ENCODE data around the gene ZIC1.

ZIC1 gene

DNA sequence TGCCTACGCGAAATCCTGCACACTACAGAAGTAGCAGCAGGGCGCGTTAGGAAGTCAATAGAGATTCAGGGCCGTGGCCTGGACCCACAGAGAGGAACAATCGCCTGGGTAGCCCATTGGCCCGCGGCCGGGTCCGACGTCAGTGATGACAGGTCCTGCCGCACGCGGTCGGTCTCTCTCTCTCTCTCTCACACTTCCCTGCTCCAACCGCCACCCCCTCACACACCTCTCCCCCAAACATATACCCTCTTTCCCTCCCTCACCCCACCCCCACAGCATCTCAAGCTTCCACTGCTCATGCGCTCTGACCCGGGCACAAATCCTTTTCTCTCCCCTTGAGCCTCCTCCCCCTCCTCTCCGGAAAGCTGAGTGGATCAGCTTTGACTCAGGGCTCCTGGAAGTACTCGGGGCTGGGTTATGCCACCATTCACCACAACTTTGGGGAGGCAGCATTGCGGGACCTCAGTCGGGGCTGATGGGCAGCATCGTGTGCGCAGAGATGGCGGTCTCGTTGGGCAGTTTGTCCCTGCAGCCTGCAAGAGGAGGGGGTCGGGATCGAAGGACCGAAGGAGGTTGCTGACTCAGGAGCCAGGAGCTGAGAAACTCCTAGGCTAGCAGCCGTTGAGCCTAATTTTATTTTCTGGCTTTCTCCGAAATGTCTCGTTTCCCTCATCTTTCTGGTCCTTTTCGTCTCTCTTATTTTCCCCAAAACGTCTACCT is 11.8 kb upstream of the ZIC1 start:
- Histone ChIP-seq H3K27ac (ENCODE audit: extremely low read depth, low read depth, low read length) (no peak overlapping the region), H3K36me3 (ENCODE audit: control insufficient read depth in 2 of 2, insufficient read depth in 1 of 2, low read length in 2 of 2) (no peaks in the 10 kb centered on the region), H3K4me3 (ENCODE audit: low read depth, low read length) (no peak overlapping the region), H3K4me1 (ENCODE audit: control insufficient read depth, insufficient read depth, low read length) (no peaks in the 10 kb centered on the region), H3K9me3 (ENCODE audit: control insufficient read depth, insufficient read depth, low read depth, low read length) (no peaks in the 10 kb centered on the region)
- TF ChIP-seq KLF16 (tag by site-specific recombination; IDR thresholded peaks at IDR 0.05) (no peak), ZNF274 (IDR thresholded peaks at IDR 0.05; ENCODE audit: low read length) (no peak), ZNF274 (tag by site-specific recombination; IDR thresholded peaks at IDR 0.05; ENCODE audit: borderline replicate concordance) (no peak), ZNF146 (tag by site-specific recombination; IDR thresholded peaks at IDR 0.05) (no peak), ZNF292 (tag by site-specific recombination; IDR thresholded peaks at IDR 0.05; ENCODE audit: borderline replicate concordance, low read depth) (no peak), ZSCAN23 (tag by site-specific recombination; IDR thresholded peaks at IDR 0.05) (no peak), ZNF596 (tag by site-specific recombination; IDR thresholded peaks at IDR 0.05) (no peak), ZNF521 (tag by site-specific recombination; IDR thresholded peaks at IDR 0.05) (no peak), ZXDB (tag by site-specific recombination; IDR thresholded peaks at IDR 0.05) (no peak), REST (tag by site-specific recombination; IDR thresholded peaks at IDR 0.05) (no peak), ZNF366 (tag by site-specific recombination; conservative IDR thresholded peaks at IDR 0.05) (no peak), ZNF707 (tag by site-specific recombination; IDR thresholded peaks at IDR 0.05) (no peak), ZNF16 (tag by site-specific recombination; IDR thresholded peaks at IDR 0.05; ENCODE audit: low read depth) (no peak), ZNF792 (tag by site-specific recombination; IDR thresholded peaks at IDR 0.05) (no peak), ZFP41 (tag by site-specific recombination; IDR thresholded peaks at IDR 0.05; ENCODE audit: borderline replicate concordance) (no peak), SALL2 (tag by site-specific recombination; IDR thresholded peaks at IDR 0.05; ENCODE audit: borderline replicate concordance) (no peak)
- TF ChIP-seq, protein P1, sequence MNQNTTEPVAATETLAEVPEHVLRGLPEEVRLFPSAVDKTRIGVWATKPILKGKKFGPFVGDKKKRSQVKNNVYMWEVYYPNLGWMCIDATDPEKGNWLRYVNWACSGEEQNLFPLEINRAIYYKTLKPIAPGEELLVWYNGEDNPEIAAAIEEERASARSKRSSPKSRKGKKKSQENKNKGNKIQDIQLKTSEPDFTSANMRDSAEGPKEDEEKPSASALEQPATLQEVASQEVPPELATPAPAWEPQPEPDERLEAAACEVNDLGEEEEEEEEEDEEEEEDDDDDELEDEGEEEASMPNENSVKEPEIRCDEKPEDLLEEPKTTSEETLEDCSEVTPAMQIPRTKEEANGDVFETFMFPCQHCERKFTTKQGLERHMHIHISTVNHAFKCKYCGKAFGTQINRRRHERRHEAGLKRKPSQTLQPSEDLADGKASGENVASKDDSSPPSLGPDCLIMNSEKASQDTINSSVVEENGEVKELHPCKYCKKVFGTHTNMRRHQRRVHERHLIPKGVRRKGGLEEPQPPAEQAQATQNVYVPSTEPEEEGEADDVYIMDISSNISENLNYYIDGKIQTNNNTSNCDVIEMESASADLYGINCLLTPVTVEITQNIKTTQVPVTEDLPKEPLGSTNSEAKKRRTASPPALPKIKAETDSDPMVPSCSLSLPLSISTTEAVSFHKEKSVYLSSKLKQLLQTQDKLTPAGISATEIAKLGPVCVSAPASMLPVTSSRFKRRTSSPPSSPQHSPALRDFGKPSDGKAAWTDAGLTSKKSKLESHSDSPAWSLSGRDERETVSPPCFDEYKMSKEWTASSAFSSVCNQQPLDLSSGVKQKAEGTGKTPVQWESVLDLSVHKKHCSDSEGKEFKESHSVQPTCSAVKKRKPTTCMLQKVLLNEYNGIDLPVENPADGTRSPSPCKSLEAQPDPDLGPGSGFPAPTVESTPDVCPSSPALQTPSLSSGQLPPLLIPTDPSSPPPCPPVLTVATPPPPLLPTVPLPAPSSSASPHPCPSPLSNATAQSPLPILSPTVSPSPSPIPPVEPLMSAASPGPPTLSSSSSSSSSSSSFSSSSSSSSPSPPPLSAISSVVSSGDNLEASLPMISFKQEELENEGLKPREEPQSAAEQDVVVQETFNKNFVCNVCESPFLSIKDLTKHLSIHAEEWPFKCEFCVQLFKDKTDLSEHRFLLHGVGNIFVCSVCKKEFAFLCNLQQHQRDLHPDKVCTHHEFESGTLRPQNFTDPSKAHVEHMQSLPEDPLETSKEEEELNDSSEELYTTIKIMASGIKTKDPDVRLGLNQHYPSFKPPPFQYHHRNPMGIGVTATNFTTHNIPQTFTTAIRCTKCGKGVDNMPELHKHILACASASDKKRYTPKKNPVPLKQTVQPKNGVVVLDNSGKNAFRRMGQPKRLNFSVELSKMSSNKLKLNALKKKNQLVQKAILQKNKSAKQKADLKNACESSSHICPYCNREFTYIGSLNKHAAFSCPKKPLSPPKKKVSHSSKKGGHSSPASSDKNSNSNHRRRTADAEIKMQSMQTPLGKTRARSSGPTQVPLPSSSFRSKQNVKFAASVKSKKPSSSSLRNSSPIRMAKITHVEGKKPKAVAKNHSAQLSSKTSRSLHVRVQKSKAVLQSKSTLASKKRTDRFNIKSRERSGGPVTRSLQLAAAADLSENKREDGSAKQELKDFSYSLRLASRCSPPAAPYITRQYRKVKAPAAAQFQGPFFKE (tag by site-specific recombination; IDR thresholded peaks at IDR 0.05; ENCODE audit: borderline replicate concordance), result no peak
- TF ChIP-seq, protein P2, sequence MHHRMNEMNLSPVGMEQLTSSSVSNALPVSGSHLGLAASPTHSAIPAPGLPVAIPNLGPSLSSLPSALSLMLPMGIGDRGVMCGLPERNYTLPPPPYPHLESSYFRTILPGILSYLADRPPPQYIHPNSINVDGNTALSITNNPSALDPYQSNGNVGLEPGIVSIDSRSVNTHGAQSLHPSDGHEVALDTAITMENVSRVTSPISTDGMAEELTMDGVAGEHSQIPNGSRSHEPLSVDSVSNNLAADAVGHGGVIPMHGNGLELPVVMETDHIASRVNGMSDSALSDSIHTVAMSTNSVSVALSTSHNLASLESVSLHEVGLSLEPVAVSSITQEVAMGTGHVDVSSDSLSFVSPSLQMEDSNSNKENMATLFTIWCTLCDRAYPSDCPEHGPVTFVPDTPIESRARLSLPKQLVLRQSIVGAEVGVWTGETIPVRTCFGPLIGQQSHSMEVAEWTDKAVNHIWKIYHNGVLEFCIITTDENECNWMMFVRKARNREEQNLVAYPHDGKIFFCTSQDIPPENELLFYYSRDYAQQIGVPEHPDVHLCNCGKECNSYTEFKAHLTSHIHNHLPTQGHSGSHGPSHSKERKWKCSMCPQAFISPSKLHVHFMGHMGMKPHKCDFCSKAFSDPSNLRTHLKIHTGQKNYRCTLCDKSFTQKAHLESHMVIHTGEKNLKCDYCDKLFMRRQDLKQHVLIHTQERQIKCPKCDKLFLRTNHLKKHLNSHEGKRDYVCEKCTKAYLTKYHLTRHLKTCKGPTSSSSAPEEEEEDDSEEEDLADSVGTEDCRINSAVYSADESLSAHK (tag by site-specific recombination; IDR thresholded peaks at IDR 0.05), result no peak
- TF ChIP-seq, protein P3, sequence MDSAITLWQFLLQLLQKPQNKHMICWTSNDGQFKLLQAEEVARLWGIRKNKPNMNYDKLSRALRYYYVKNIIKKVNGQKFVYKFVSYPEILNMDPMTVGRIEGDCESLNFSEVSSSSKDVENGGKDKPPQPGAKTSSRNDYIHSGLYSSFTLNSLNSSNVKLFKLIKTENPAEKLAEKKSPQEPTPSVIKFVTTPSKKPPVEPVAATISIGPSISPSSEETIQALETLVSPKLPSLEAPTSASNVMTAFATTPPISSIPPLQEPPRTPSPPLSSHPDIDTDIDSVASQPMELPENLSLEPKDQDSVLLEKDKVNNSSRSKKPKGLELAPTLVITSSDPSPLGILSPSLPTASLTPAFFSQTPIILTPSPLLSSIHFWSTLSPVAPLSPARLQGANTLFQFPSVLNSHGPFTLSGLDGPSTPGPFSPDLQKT (IDR thresholded peaks at IDR 0.05; ENCODE audit: borderline replicate concordance, low read depth, low read length), result no peak
- TF ChIP-seq, protein P4, sequence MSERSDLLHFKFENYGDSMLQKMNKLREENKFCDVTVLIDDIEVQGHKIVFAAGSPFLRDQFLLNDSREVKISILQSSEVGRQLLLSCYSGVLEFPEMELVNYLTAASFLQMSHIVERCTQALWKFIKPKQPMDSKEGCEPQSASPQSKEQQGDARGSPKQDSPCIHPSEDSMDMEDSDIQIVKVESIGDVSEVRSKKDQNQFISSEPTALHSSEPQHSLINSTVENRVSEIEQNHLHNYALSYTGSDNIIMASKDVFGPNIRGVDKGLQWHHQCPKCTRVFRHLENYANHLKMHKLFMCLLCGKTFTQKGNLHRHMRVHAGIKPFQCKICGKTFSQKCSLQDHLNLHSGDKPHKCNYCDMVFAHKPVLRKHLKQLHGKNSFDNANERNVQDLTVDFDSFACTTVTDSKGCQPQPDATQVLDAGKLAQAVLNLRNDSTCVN (tag by site-specific recombination; optimal IDR thresholded peaks at IDR 0.05), result no peak
- POLR2A ChIA-PET, result no interaction called here
- CTCF ChIA-PET, result no interaction called here

Data from HEK293 (cell line).